HG02943 (cell line): ENCODE data around the gene JMJD7.

ENCODE experiments used
- ATAC-seq: cut with Tn5 transposase; IDR thresholded peaks from one replicate; pipeline ENCODE4 v1.9.1; 2021; ENCODE audit warnings: mild to moderate bottlenecking, low read depth, moderate library complexity; ENCODE audit not compliant: unreplicated experiment

The JMJD7 gene

GRCh38 chr15:41798607-41799487, 29.0 kb upstream of the JMJD7 start:
- no peak for ATAC-seq

GRCh38 chr15:41799488-41799805, 28.4 kb upstream of the JMJD7 start:
- ATAC-seq: no peak

- no peak for ATAC-seq
These were observed 26.7 kb upstream of the JMJD7 start for GRCh38 chr15:41801185-41801584.

GRCh38 chr15:41801850-41802455, 25.9 kb upstream of the JMJD7 start:
- no peak for ATAC-seq

- ATAC-seq: no peak
These were observed 23.5 kb upstream of the JMJD7 start for GRCh38 chr15:41804361-41804760.

- no peak for ATAC-seq
These were observed 22.8 kb upstream of the JMJD7 start for GRCh38 chr15:41804916-41805666.

- ATAC-seq: no peak
These were observed 22.2 kb upstream of the JMJD7 start for GRCh38 chr15:41805711-41806110.

GRCh38 chr15:41806291-41807181, 21.4 kb upstream of the JMJD7 start:
- ATAC-seq: no peak

- no peak for ATAC-seq
These were observed 18.8 kb upstream of the JMJD7 start for GRCh38 chr15:41809121-41809520.

GRCh38 chr15:41809526-41810220, 18.2 kb upstream of the JMJD7 start:
- ATAC-seq: no peak

- ATAC-seq: no peak
These were observed 17.1 kb upstream of the JMJD7 start for GRCh38 chr15:41810651-41811431.

- no peak for ATAC-seq
These were observed 16.3 kb upstream of the JMJD7 start for GRCh38 chr15:41811432-41812195.

GRCh38 chr15:41812820-41813375, 15.0 kb upstream of the JMJD7 start:
- ATAC-seq: no peak

- no peak for ATAC-seq
These were observed 14.5 kb upstream of the JMJD7 start for GRCh38 chr15:41813426-41813825.

GRCh38 chr15:41814534-41814933, 13.4 kb upstream of the JMJD7 start:
- ATAC-seq: no peak

GRCh38 chr15:41816788-41817187, 11.1 kb upstream of the JMJD7 start:
- ATAC-seq: no peak

GRCh38 chr15:41817327-41817726, 10.6 kb upstream of the JMJD7 start:
- no peak for ATAC-seq

GRCh38 chr15:41817781-41818180, 10.1 kb upstream of the JMJD7 start:
- ATAC-seq: no peak
